Chondrocyte (in vitro differentiated cells): ENCODE measurements around the gene CREB5. TPM values are rescaled to one million over a fixed set of nuclear protein-coding genes. Genes with fewer than 3 reads are reported as not detected.
"Not testable (repeated sequence)": the region's sequence is repeated elsewhere in the genome, so short reads cannot be mapped to it uniquely, and the experiment has no call there.

Experiments
- DNase-seq: peaks from one replicate; pipeline ENCODE4 v3.0.0; 2021; ENCODE audit warnings: mixed read lengths, low spot score
- H3K27ac Mint-ChIP-seq: one replicate; pipeline ENCODE4 v1.8.0; 2021; ENCODE audit warnings: mild to moderate bottlenecking, moderate library complexity, mixed read lengths; ENCODE audit not compliant: unreplicated experiment
- H3K27me3 Mint-ChIP-seq: 2 replicates; pipeline ENCODE4 v1.8.0; 2021; ENCODE audit warnings: low read depth, mixed read lengths
- H3K36me3 Mint-ChIP-seq: 2 replicates; pipeline ENCODE4 v1.8.0; 2021; ENCODE audit warnings: low read depth, mixed read lengths
- H3K4me1 Mint-ChIP-seq: 2 replicates; pipeline ENCODE4 v1.8.0; 2021; ENCODE audit warnings: low read depth, mild to moderate bottlenecking, mixed read lengths
- H3K4me3 Mint-ChIP-seq: one replicate; pipeline ENCODE4 v1.8.0; 2021; ENCODE audit warnings: mild to moderate bottlenecking, moderate library complexity, mixed read lengths; ENCODE audit not compliant: unreplicated experiment
- H3K9me3 Mint-ChIP-seq: 2 replicates; pipeline ENCODE4 v1.8.0; 2021; ENCODE audit warnings: low read depth, mixed read lengths
- CTCF ChIP-seq: fragments of 200-600 bp; sonication (generic); IDR thresholded peaks from 2 replicates; pipeline ENCODE4 v1.5.0; 2021; ENCODE audit warnings: antibody characterized with exemption, mild to moderate bottlenecking, moderate library complexity
- total RNA-seq: library from RNA; stranded (reverse); gene quantifications from 3 replicates; pipeline ENCODE4 v1.2.1, GENCODE V29; 2021

CREB5 gene
- total RNA-seq, 1 donor from 2014 or later, result 8.2 TPM

GRCh38 chr7:28815928-28816373 lies 403.6 kb downstream of the CREB5 start:
- Mint-ChIP-seq H3K4me3 (no peak overlapping the region), H3K27me3 (no peaks in the 10 kb centered on the region), H3K36me3 (peaks cover 3% of the 10 kb centered on the region), H3K27ac (no peak overlapping the region), H3K4me1 (peaks cover 37% of the 10 kb centered on the region), H3K9me3 (no peaks in the 10 kb centered on the region)
- no peak for DNase-seq
- TF ChIP-seq CTCF, result no peak

- Mint-ChIP-seq H3K9me3 (no peaks in the 10 kb centered on the region), H3K27me3 (no peaks in the 10 kb centered on the region), H3K27ac (no peak overlapping the region), H3K4me3 (no peak overlapping the region), H3K36me3 (peaks cover 5% of the 10 kb centered on the region), H3K4me1 (peaks cover 14% of the 10 kb centered on the region)
- no peak for TF ChIP-seq CTCF
- DNase-seq, result no peak
Observed at GRCh38 chr7:28818996-28819395, 406.7 kb downstream of the CREB5 start.

GRCh38 chr7:28823582-28823981 lies 411.3 kb downstream of the CREB5 start:
- no peak for DNase-seq
- Mint-ChIP-seq H3K4me1 (no peaks in the 10 kb centered on the region), H3K36me3 (peaks cover 9% of the 10 kb centered on the region), H3K9me3 (no peaks in the 10 kb centered on the region), H3K27ac (no peak overlapping the region), H3K4me3 (no peak overlapping the region), H3K27me3 (no peaks in the 10 kb centered on the region)
- TF ChIP-seq CTCF, result no peak

GRCh38 chr7:28825817-28826448 lies 413.6 kb downstream of the CREB5 start:
- not testable (repeated sequence) for H3K27me3 Mint-ChIP-seq, H3K9me3 Mint-ChIP-seq, H3K4me3 Mint-ChIP-seq, H3K4me1 Mint-ChIP-seq, DNase-seq, H3K27ac Mint-ChIP-seq, H3K36me3 Mint-ChIP-seq

- DNase-seq, result no peak
- Mint-ChIP-seq H3K27me3 (no peaks in the 10 kb centered on the region), H3K4me3 (no peak overlapping the region), H3K4me1 (peaks cover 9% of the 10 kb centered on the region), H3K9me3 (no peaks in the 10 kb centered on the region), H3K36me3 (peaks cover 4% of the 10 kb centered on the region), H3K27ac (no peak overlapping the region)
- TF ChIP-seq CTCF, result no peak
Observed at GRCh38 chr7:28830846-28831245, 418.5 kb downstream of the CREB5 start.

- Mint-ChIP-seq H3K36me3 (no peaks in the 10 kb centered on the region), H3K4me3 (no peak overlapping the region), H3K9me3 (no peaks in the 10 kb centered on the region), H3K27me3 (no peaks in the 10 kb centered on the region), H3K27ac (no peak overlapping the region), H3K4me1 (peaks cover 10% of the 10 kb centered on the region)
- no peak for DNase-seq
- TF ChIP-seq CTCF, result no peak
Observed at GRCh38 chr7:28832669-28833068, 420.4 kb downstream of the CREB5 start.
